Body of pancreas (tissue), 4 donors: Measurements from ENCODE around the gene TMEM9. TPM values are rescaled to one million over a fixed set of nuclear protein-coding genes. Genes with fewer than 3 reads are reported as not detected.
A peak's percentile ranks its signal among the peaks of the same experiment; 100 is the strongest.

Experiments
- ATAC-seq: fragments of 150-250 bp; one replicate; pipeline ENCODE4 v1.9.1; 2016
- DNase-seq, 4 donors: peaks; one replicate each; pipeline ENCODE4 v3.0.0-alpha.2; 2019
- H3K27ac ChIP-seq, 4 donors: fragments of 200-600 bp; sonication (generic); 1 replicate in 3 of 4; 2 replicates in 1 of 4; pipeline versions ENCODE4 v1.5.1 to v1.6.1; 2016 to 2019; ENCODE audit warnings: mild to moderate bottlenecking in 1 of 4, mixed read lengths in 1 of 4, moderate library complexity in 1 of 4
- H3K27me3 ChIP-seq, 2 donors: fragments of 200-600 bp; sonication (generic); one replicate each; pipeline ENCODE4 v1.6.0; 2016; ENCODE audit warnings: mild to moderate bottlenecking in 1 of 2
- H3K36me3 ChIP-seq, 2 donors: fragments of 200-600 bp; sonication (generic); replicated peaks in 1 of 2; 2 replicates each; pipeline ENCODE4 v1.5.1; 2016; ENCODE audit warnings: low read depth in 2 of 2; ENCODE audit not compliant: insufficient read depth in 1 of 2
- H3K4me1 ChIP-seq: fragments of 200-600 bp; sonication (generic); one replicate; pipeline ENCODE4 v1.6.0; 2016
- H3K4me3 ChIP-seq, 2 donors: fragments of 200-600 bp; sonication (generic); 1 replicate in 1 of 2; 2 replicates in 1 of 2; pipeline ENCODE4 v1.5.1; 2016 to 2019
- H3K9me3 ChIP-seq, 3 donors: fragments of 200-600 bp; sonication (generic); 1 replicate in 2 of 3; 2 replicates in 1 of 3; pipeline ENCODE4 v1.5.1; 2016
- CTCF ChIP-seq, 7 experiments: fragments of 450-650 bp in 4 of 7; fragments of 200-600 bp in 3 of 7; sonication (generic) in 3 of 7; IDR thresholded peaks; one replicate each; pipeline ENCODE4 v1.5.1; 2016 to 2019; ENCODE audit warnings: antibody characterized with exemption in 7 of 7
- POLR2A ChIP-seq, 3 donors: fragments of 450-650 bp; IDR thresholded peaks; one replicate each; pipeline ENCODE4 v1.6.1; 2016; ENCODE audit warnings: antibody characterized with exemption in 3 of 3, mild to moderate bottlenecking in 2 of 3
- WGBS, 2 donors: methylation state at CpG; one replicate each; pipeline ENCODE4 v1.1.5; 2017; 5-methylcytosine and 5-hydroxymethylcytosine counted together
- intact Hi-C: fragments of 100-400 bp; cut with DNase I; formaldehyde crosslinking; loops from one replicate; pipeline ENCODE4 v1.15.1; 2023
- total RNA-seq, 2 donors: library from RNA; depleted of rRNA; stranded (reverse); fragments of >200 nt; gene quantifications; one replicate each; pipeline ENCODE4 v1.1.0, GENCODE V29; 2016

Gene TMEM9
- total RNA-seq, 2 donors from 2014 or later, result 56.6 to 70.5 TPM

GRCh38 chr1:201125800-201126199 lies 28.5 kb downstream of the TMEM9 start:
- WGBS, 2 donors, result 31 to 43% methylated on average over 7 of the region's 7 CpGs
- peak; percentile 34 to 52 (median 42) for DNase-seq
- H3K27ac ChIP-seq, result peak overlapping the region; percentile 74 to 93 (median 84)
- no peaks in the 10 kb centered on the region for H3K9me3 ChIP-seq
- no peaks in the 10 kb centered on the region for H3K27me3 ChIP-seq
- peak; percentile 51 for ATAC-seq
- TF ChIP-seq POLR2A (IDR thresholded peaks at IDR 0.05) (no peak), CTCF (IDR thresholded peaks at IDR 0.05) (no peak)
- intact Hi-C loops, result no loop called here
- peaks cover 51% of the 10 kb centered on the region for H3K4me1 ChIP-seq
- H3K36me3 ChIP-seq, result no peaks in the 10 kb centered on the region
- H3K4me3 ChIP-seq, result no peak overlapping the region

GRCh38 chr1:201125019-201125418 lies 29.3 kb downstream of the TMEM9 start:
- TF ChIP-seq POLR2A (IDR thresholded peaks at IDR 0.05) (peak in 1 of 3 donors; percentile 13), CTCF (IDR thresholded peaks at IDR 0.05) (peak in 1 of 7 experiments; percentile 13)
- H3K4me3 ChIP-seq, result no peak overlapping the region
- intact Hi-C loops, result no loop called here
- WGBS, 2 donors, result 39 to 42% methylated on average over 9 of the region's 9 CpGs
- H3K36me3 ChIP-seq, result no peaks in the 10 kb centered on the region
- H3K27ac ChIP-seq, result peak overlapping the region; percentile 74 to 87 (median 80)
- H3K27me3 ChIP-seq, result no peaks in the 10 kb centered on the region
- ATAC-seq, result peak; percentile 71
- no peaks in the 10 kb centered on the region for H3K9me3 ChIP-seq
- H3K4me1 ChIP-seq, result peaks cover 51% of the 10 kb centered on the region
- DNase-seq, result peak; percentile 86 to 93 (median 90)

- Histone ChIP-seq H3K9me3 (no peaks in the 10 kb centered on the region), H3K27ac (peak overlapping the region; percentile 74 to 87 (median 80)), H3K27me3 (no peaks in the 10 kb centered on the region), H3K4me1 (peaks cover 47% of the 10 kb centered on the region), H3K36me3 (no peaks in the 10 kb centered on the region), H3K4me3 (no peak overlapping the region)
- no peak for DNase-seq
- no peak for ATAC-seq
- TF ChIP-seq CTCF (IDR thresholded peaks at IDR 0.05) (no peak), POLR2A (IDR thresholded peaks at IDR 0.05) (no peak)
- 96 to 100% methylated on average over 1 of the region's 1 CpG for WGBS, 2 donors
- intact Hi-C loops, result no loop called here
Observed at GRCh38 chr1:201123866-201124265, 30.4 kb downstream of the TMEM9 start.

GRCh38 chr1:201122321-201122957 lies 31.8 kb downstream of the TMEM9 start:
- 83 to 86% methylated on average over 10 of the region's 10 CpGs for WGBS, 2 donors
- H3K27ac ChIP-seq, result no peak overlapping the region
- DNase-seq, result no peak
- TF ChIP-seq POLR2A (IDR thresholded peaks at IDR 0.05) (no peak), CTCF (IDR thresholded peaks at IDR 0.05) (no peak)
- no peaks in the 10 kb centered on the region for H3K36me3 ChIP-seq
- peaks cover 40% of the 10 kb centered on the region for H3K4me1 ChIP-seq
- no peaks in the 10 kb centered on the region for H3K27me3 ChIP-seq
- ATAC-seq, result no peak
- no peaks in the 10 kb centered on the region for H3K9me3 ChIP-seq
- no peak overlapping the region for H3K4me3 ChIP-seq
- intact Hi-C loops, result no loop called here
